ENCODE measurements around the gene CAVIN2.

The CAVIN2 gene

GRCh38 chr2:191864628-191865374 lies 17.9 kb upstream of the CAVIN2 start:
- DNase-seq, result no peak

GRCh38 chr2:191863988-191864387 lies 17.1 kb upstream of the CAVIN2 start:
- DNase-seq, result no peak

- no peak for DNase-seq
These were observed 15.4 kb upstream of the CAVIN2 start for GRCh38 chr2:191862156-191862775.

- DNase-seq, result peak; percentile 43
These were observed 14.0 kb upstream of the CAVIN2 start for GRCh38 chr2:191860760-191861466.

- no peak for DNase-seq
These were observed 12.8 kb upstream of the CAVIN2 start for GRCh38 chr2:191859681-191860080.

- DNase-seq, result no peak
These were observed 11.0 kb upstream of the CAVIN2 start for GRCh38 chr2:191857886-191858285.

GRCh38 chr2:191857259-191857805 lies 10.4 kb upstream of the CAVIN2 start:
- no peak for DNase-seq

- DNase-seq, result no peak
These were observed 9.4 kb upstream of the CAVIN2 start for GRCh38 chr2:191856111-191856876.

- no peak for DNase-seq
These were observed 8.5 kb upstream of the CAVIN2 start for GRCh38 chr2:191855382-191855781.

GRCh38 chr2:191854382-191855372 lies 7.8 kb upstream of the CAVIN2 start:
- DNase-seq, result no peak

GRCh38 chr2:191853843-191854242 lies 7.0 kb upstream of the CAVIN2 start:
- no peak for DNase-seq

GRCh38 chr2:191851158-191851557 lies 4.3 kb upstream of the CAVIN2 start:
- DNase-seq, result no peak

- no peak for DNase-seq
These were observed 2.2 kb upstream of the CAVIN2 start for GRCh38 chr2:191848771-191849767.

- DNase-seq, result no peak
These were observed 876 bp upstream of the CAVIN2 start for GRCh38 chr2:191847764-191848163.

GRCh38 chr2:191845876-191846514 lies 893 bp downstream of the CAVIN2 start:
- DNase-seq, result no peak

- DNase-seq, result no peak
These were observed 1.6 kb downstream of the CAVIN2 start for GRCh38 chr2:191845248-191845715.

GRCh38 chr2:191844706-191845105 lies 2.2 kb downstream of the CAVIN2 start:
- no peak for DNase-seq

GRCh38 chr2:191840921-191841320 lies 6.0 kb downstream of the CAVIN2 start:
- no peak for DNase-seq
